Activated T-cell treated with anti-CD3 and anti-CD28 coated beads for 48 hours (primary cell): ENCODE measurements around the gene STIMATE.

Experiments used
- DNase-seq: peaks from one replicate; pipeline ENCODE4 v3.0.0-alpha.2; 2020; ENCODE audit warnings: low read depth

The STIMATE gene

GRCh38 chr3:52893723-52894122 lies 3.6 kb downstream of the STIMATE start:
- DNase-seq, result no peak

GRCh38 chr3:52892625-52893311 lies 4.6 kb downstream of the STIMATE start:
- no peak for DNase-seq

GRCh38 chr3:52892290-52892624 lies 5.1 kb downstream of the STIMATE start:
- DNase-seq, result no peak

- DNase-seq, result no peak
Observed at GRCh38 chr3:52891615-52892081, 5.7 kb downstream of the STIMATE start.

GRCh38 chr3:52891164-52891563 lies 6.2 kb downstream of the STIMATE start:
- DNase-seq, result peak; percentile 48

GRCh38 chr3:52890735-52891134 lies 6.6 kb downstream of the STIMATE start:
- peak; percentile 41 for DNase-seq

GRCh38 chr3:52889901-52890300 lies 7.4 kb downstream of the STIMATE start:
- no peak for DNase-seq

GRCh38 chr3:52887166-52887565 lies 10.2 kb downstream of the STIMATE start:
- DNase-seq, result no peak

- DNase-seq, result no peak
Observed at GRCh38 chr3:52886049-52886730, 11.2 kb downstream of the STIMATE start.

GRCh38 chr3:52882377-52882776 lies 15.0 kb downstream of the STIMATE start:
- DNase-seq, result no peak

- no peak for DNase-seq
Observed at GRCh38 chr3:52881871-52882270, 15.5 kb downstream of the STIMATE start.

- DNase-seq, result no peak
Observed at GRCh38 chr3:52880474-52880873, 16.9 kb downstream of the STIMATE start.

- no peak for DNase-seq
Observed at GRCh38 chr3:52880047-52880446, 17.3 kb downstream of the STIMATE start.

- no peak for DNase-seq
Observed at GRCh38 chr3:52879581-52879980, 17.8 kb downstream of the STIMATE start.

GRCh38 chr3:52879090-52879489 lies 18.3 kb downstream of the STIMATE start:
- DNase-seq, result no peak

- DNase-seq, result no peak
Observed at GRCh38 chr3:52877085-52877484, 20.3 kb downstream of the STIMATE start.

GRCh38 chr3:52874864-52875587 lies 22.3 kb downstream of the STIMATE start:
- no peak for DNase-seq

GRCh38 chr3:52874160-52874701 lies 23.1 kb downstream of the STIMATE start:
- DNase-seq, result no peak

GRCh38 chr3:52873433-52874159 lies 23.8 kb downstream of the STIMATE start:
- no peak for DNase-seq

- no peak for DNase-seq
Observed at GRCh38 chr3:52872245-52872644, 25.1 kb downstream of the STIMATE start.

- no peak for DNase-seq
Observed at GRCh38 chr3:52871761-52872160, 25.6 kb downstream of the STIMATE start.

GRCh38 chr3:52870471-52870870 lies 26.9 kb downstream of the STIMATE start:
- no peak for DNase-seq
